AG04450 (cell line): ENCODE measurements around the gene DNAJC4. TPM values are rescaled to one million over a fixed set of nuclear protein-coding genes. Genes with fewer than 3 reads are reported as not detected.

Experiments used
- CTCF ChIA-PET: fragments of 300-600, 350-600 bp; formaldehyde crosslinking; extraction: SDS; loops from one replicate; lab custom pipeline; 2022; ENCODE audit warnings: antibody characterized with exemption, inconsistent platforms; lab: Charles Lee
- POLR2A ChIA-PET: fragments of 350-600 bp; formaldehyde crosslinking; extraction: SDS; loops from one replicate; lab custom pipeline; 2021; ENCODE audit warnings: antibody characterized with exemption, inconsistent platforms; lab: Yijun Ruan, JAX
- DNase-seq: peaks from one replicate; pipeline ENCODE4 v3.0.0-alpha.2; 2011; ENCODE audit warnings: low read depth, low spot score
- H3K27ac ChIP-seq: one replicate; pipeline ENCODE4 v1.5.1; 2012; ENCODE audit warnings: low read depth, low read length, control low read depth
- H3K27me3 ChIP-seq: one replicate; pipeline ENCODE4 v1.6.0; 2012; ENCODE audit warnings: low read length; ENCODE audit not compliant: control insufficient read depth, insufficient read depth
- H3K4me3 ChIP-seq: 2 replicates; pipeline ENCODE4 v1.5.1; 2011; ENCODE audit warnings: mild to moderate bottlenecking, low read depth, low read length, control low read depth
- H3K9me3 ChIP-seq: 2 replicates; pipeline ENCODE4 v1.5.1; 2012; ENCODE audit warnings: low read length; ENCODE audit not compliant: control insufficient read depth, insufficient read depth
- polyA plus RNA-seq: library from polyadenylated mRNA; depleted of rRNA; stranded (reverse); fragments of >200 nt; gene quantifications from 2 replicates; pipeline ENCODE4 v1.2.3, GENCODE V29; 2011
- TF ChIP-seq, protein P1 (sequence below): IDR thresholded peaks from 2 replicates; pipeline ENCODE4 v1.5.1; 2011; ENCODE audit warnings: low read depth, low read length, control low read depth, inconsistent platforms

The DNAJC4 gene
- polyA plus RNA-seq, 1 experiment = 18.7 TPM

DNA sequence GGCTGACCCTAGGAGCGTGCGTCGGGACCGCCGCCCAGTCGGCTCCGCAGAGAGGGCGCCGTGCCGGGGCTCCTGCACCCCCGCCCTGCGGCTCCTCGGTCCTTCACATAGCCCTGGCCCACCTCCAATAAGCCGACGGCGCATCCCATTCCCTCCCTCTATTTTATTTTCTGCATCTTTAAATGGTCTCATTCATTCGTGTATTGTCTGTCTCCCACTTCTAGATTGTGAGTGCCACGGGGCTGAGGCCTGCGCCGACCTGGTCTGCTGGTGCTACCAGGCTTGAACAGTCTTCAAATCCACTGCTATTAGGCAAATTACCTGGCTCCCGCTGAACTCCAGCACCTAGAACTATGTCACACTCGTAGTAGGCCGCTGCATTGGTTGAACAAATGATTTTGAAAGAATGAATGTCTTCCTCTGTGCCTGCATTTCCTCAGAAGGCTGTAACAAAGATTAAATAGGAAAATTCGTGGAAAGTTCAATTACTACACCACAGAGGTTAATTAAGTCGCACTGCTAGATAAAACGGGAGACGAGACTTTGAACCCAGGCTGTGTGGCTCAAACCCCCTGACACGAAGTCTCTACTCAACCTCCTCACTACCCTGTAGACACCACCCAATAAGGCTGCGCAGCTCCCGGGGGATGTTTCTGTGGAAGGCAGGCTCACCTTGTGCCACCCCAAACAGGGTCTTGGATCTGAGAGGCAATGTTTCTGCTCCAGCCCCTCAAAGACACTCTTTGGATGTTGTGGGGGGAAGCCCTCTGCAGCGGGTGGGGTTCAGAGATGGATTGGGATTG lies 17.6 kb downstream of the DNAJC4 start:
- no peak for DNase-seq
- Histone ChIP-seq H3K27me3 (no peaks in the 10 kb centered on the region), H3K27ac (peak overlapping the region; percentile 11), H3K4me3 (peak overlapping the region; percentile 98), H3K9me3 (no peaks in the 10 kb centered on the region)
- TF ChIP-seq, protein P1, sequence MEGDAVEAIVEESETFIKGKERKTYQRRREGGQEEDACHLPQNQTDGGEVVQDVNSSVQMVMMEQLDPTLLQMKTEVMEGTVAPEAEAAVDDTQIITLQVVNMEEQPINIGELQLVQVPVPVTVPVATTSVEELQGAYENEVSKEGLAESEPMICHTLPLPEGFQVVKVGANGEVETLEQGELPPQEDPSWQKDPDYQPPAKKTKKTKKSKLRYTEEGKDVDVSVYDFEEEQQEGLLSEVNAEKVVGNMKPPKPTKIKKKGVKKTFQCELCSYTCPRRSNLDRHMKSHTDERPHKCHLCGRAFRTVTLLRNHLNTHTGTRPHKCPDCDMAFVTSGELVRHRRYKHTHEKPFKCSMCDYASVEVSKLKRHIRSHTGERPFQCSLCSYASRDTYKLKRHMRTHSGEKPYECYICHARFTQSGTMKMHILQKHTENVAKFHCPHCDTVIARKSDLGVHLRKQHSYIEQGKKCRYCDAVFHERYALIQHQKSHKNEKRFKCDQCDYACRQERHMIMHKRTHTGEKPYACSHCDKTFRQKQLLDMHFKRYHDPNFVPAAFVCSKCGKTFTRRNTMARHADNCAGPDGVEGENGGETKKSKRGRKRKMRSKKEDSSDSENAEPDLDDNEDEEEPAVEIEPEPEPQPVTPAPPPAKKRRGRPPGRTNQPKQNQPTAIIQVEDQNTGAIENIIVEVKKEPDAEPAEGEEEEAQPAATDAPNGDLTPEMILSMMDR = no peak
- ChIA-PET POLR2A (interaction anchor here (1.6 kb wide), 1 partner anchor 20 kb away, joined by 4 read pairs; no protein-coding TSS in a partner anchor), CTCF (interaction anchor here (0.6 kb wide), 1 partner anchor 37 kb away, joined by 3 read pairs; no protein-coding TSS in a partner anchor)

DNA sequence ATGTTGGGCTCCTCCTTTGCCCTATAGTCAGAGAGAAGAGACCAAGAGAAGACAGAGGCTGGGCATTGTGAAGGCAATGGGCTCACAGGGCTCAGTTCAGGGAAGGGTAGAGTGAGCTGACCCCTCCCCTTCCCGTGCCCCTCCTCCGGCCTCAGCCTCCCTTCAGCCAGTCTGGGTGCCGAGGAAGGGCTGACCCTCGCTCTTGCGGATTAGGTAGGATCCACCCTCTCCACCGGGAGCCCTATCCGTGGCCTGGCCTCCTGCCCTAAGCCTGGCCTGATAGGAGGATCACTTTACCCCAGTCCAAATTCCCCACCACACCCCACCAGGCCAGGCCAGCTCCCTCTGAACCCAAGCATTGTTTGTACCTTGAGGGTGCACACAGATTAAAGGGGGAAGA lies 18.2 kb downstream of the DNAJC4 start:
- Histone ChIP-seq H3K27ac (no peak overlapping the region), H3K4me3 (no peak overlapping the region), H3K9me3 (no peaks in the 10 kb centered on the region), H3K27me3 (no peaks in the 10 kb centered on the region)
- DNase-seq = no peak
- CTCF ChIA-PET = no interaction called here
- TF ChIP-seq, protein P1 = no peak
- POLR2A ChIA-PET = no interaction called here

DNA sequence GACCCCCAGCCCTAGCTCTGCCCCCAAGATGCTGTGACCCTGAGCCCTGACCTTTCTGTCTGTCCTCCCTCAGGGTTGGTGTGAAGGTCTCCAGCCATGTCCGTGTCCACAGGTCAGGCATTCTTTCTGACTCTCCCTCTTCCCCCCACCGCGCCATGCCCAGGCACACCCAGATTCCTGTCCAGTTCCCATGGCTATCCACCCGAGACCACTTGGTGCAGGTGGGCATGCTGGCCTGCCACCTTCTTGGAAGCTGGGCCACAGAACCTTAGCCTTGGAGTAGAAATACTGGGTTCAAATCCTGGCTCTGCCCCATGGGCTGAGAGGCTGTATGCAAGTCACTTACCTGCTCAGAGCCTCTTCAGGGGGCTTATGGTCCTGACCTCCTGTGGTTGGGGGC lies 18.7 kb downstream of the DNAJC4 start:
- CTCF ChIA-PET = interaction anchor here (2.2 to 3.9 kb wide), 4 partner anchors 15 to 83 kb away, joined by 7 to 50 read pairs (median 17); partner anchors contain the start of gene CATSPERZ
- POLR2A ChIA-PET = no interaction called here
- Histone ChIP-seq H3K9me3 (no peaks in the 10 kb centered on the region), H3K27me3 (no peaks in the 10 kb centered on the region), H3K4me3 (no peak overlapping the region), H3K27ac (no peak overlapping the region)
- no peak for DNase-seq
- TF ChIP-seq, protein P1 = no peak

DNA sequence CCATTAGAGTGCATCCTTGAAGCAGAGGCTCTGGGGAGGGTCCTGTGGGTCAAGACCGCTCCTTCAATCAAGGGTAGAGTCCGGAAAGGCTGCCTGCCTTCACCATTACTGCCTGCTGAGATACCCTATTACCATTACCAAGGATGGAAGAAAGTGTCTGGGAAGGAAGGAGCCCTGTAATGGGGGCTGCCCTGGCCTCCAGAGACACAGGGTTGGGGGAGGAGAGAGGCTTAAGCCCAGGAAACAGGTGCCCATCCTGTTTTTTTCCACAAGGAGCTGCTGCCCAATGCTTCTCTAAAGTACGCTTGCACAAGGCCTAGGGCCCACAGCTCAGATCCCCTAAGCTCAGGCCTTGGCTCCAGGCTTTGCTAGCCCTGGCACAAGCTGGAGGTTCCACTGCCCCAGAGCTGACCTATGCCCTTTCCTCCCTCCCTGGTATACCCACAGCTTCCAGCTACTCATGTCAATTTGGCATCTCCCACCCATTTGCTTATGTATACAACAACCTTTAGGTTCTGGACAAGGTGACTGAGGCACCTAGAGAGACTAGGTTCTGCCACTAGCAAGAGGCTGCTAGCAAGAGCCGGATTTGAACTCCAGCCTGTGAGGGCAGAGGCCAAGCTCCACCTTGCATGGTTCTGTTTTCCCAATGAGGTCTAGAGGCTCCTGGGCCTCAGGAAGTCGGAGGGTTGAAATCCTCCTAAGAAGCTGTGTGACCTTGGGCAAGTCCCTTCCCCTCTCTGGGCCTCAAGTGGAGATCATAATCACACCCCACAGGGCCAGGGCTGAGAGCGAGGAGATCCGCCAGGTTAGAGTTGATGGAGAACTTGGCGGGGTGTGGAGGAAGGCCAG lies 19.4 kb downstream of the DNAJC4 start:
- ChIA-PET CTCF (interaction anchor here (1.6 to 3.9 kb wide), 7 partner anchors 15 to 105 kb away, joined by 5 to 50 read pairs (median 12); partner anchors contain the start of gene CATSPERZ), POLR2A (interaction anchor here (0.6 to 1.7 kb wide), 3 partner anchors 59 to 673 kb away, joined by 3 to 4 read pairs (median 4); partner anchors contain the start of genes PRDX5 and TRMT112)
- H3K27me3 ChIP-seq = no peaks in the 10 kb centered on the region
- no peaks in the 10 kb centered on the region for H3K9me3 ChIP-seq
- H3K4me3 ChIP-seq = no peak overlapping the region
- no peak overlapping the region for H3K27ac ChIP-seq
- DNase-seq = no peak
- TF ChIP-seq, protein P1 = no peak
